ENCODE measurements around the gene IGSF21.

GRCh38 chr1:18380288-18380687 is 272.7 kb downstream of the IGSF21 start:
- no peak for TF ChIP-seq CTCF (IDR thresholded peaks at IDR 0.05)
- no peak for TF ChIP-seq POLR2A (IDR thresholded peaks at IDR 0.05)
